Measurements from ENCODE around the gene RPA3. TPM values are rescaled to one million over a fixed set of nuclear protein-coding genes. Genes with fewer than 3 reads are reported as not detected.

Gene RPA3
- total and polyA plus RNA-seq, 9 of the 15 experiments (the other 6 are each of a cell fraction or from before 2014, with no cell fraction given), result 68.5 to 265 (median 125) TPM

DNA sequence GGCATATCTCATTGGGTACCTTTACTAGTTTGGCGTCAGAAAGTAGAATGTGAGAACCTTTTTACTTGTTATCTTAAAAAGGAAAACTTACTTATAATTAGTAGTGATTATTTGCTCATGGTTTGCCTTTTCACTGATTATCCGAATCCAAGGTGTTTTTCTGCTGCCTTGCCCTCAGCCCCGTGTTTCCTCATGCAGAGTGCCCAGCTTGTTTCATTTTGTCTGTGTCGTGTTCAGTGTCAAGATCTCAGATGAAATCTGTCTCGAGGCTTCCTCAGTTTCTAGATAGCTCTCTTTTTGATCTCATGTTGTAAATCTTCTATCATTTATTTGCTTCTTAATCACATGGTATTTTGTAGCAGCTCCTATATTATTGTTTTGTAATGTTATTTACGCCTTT, 30.1 kb downstream of the RPA3 start (continued):
- TF ChIP-seq, protein P1, sequence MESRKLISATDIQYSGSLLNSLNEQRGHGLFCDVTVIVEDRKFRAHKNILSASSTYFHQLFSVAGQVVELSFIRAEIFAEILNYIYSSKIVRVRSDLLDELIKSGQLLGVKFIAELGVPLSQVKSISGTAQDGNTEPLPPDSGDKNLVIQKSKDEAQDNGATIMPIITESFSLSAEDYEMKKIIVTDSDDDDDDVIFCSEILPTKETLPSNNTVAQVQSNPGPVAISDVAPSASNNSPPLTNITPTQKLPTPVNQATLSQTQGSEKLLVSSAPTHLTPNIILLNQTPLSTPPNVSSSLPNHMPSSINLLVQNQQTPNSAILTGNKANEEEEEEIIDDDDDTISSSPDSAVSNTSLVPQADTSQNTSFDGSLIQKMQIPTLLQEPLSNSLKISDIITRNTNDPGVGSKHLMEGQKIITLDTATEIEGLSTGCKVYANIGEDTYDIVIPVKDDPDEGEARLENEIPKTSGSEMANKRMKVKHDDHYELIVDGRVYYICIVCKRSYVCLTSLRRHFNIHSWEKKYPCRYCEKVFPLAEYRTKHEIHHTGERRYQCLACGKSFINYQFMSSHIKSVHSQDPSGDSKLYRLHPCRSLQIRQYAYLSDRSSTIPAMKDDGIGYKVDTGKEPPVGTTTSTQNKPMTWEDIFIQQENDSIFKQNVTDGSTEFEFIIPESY (CRISPR knock-in tag; IDR thresholded peaks at IDR 0.05), result no peak
- TF ChIP-seq POLR2G (IDR thresholded peaks at IDR 0.05; ENCODE audit: low read depth, low read length) (no peak), FOXM1 (IDR thresholded peaks at IDR 0.05; ENCODE audit: low read depth) (no peak), FOXM1 (CRISPR knock-in tag; IDR thresholded peaks at IDR 0.05; ENCODE audit: low read depth) (no peak), TCF7L2 (IDR thresholded peaks at IDR 0.05; ENCODE audit: low read depth, low read length) (no peak), FOXJ2 (tag; IDR thresholded peaks at IDR 0.05) (no peak), ZNF436 (CRISPR knock-in tag; IDR thresholded peaks at IDR 0.05) (no peak), HDAC1 (IDR thresholded peaks at IDR 0.05) (no peak)
- TF ChIP-seq, protein P2, sequence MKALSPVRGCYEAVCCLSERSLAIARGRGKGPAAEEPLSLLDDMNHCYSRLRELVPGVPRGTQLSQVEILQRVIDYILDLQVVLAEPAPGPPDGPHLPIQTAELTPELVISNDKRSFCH (CRISPR knock-in tag; IDR thresholded peaks at IDR 0.05), result no peak
- TF ChIP-seq, protein P2 (tag; IDR thresholded peaks at IDR 0.05), result no peak
